ENCODE measurements around the gene LTB. TPM values are rescaled to one million over a fixed set of nuclear protein-coding genes. Genes with fewer than 3 reads are reported as not detected.

Gene LTB
- total and polyA plus RNA-seq, 2 of the 13 experiments (the other 11 are each of a cell fraction or from before 2014, with no cell fraction given) = 0.09 to 0.22 TPM

- TF ChIP-seq RFXAP (CRISPR knock-in tag; IDR thresholded peaks at IDR 0.05; ENCODE audit: borderline replicate concordance) = 0 out of 2 replicates have a peak, but pooled peaks have one; percentile 19
- TF ChIP-seq SOX13 (IDR thresholded peaks at IDR 0.05) = no peak
- TF ChIP-seq SOX13 (CRISPR knock-in tag; conservative IDR thresholded peaks at IDR 0.05 in 1 of 2, IDR thresholded peaks at IDR 0.05 in 1 of 2) = peak in 1 of 2 experiments; percentile 37; a peak in 1 of 4 replicates
- TF ChIP-seq ZNF644 (CRISPR knock-in tag; IDR thresholded peaks at IDR 0.05; ENCODE audit: low read depth) = no peak
- TF ChIP-seq ZSCAN29 (CRISPR knock-in tag; conservative IDR thresholded peaks at IDR 0.05) = 0 out of 2 replicates have a peak, but pooled peaks have one; percentile 21
- TF ChIP-seq HNRNPK (IDR thresholded peaks at IDR 0.05; ENCODE audit: low read depth, low read length, poor library complexity, severe bottlenecking) = peak; percentile 38
- TF ChIP-seq FOXA3 (CRISPR knock-in tag; IDR thresholded peaks at IDR 0.05) = peak; percentile 42; the same call in 1 of the 2 replicates
- TF ChIP-seq ZNF136 (CRISPR knock-in tag; IDR thresholded peaks at IDR 0.05; ENCODE audit: low read depth) = no peak
- TF ChIP-seq ZNF567 (CRISPR knock-in tag; IDR thresholded peaks at IDR 0.05; ENCODE audit: borderline replicate concordance) = peak; percentile 75; the same call in 1 of the 2 replicates
- no peak for TF ChIP-seq DNMT3B (CRISPR knock-in tag; conservative IDR thresholded peaks at IDR 0.05)
- peak; percentile 44; the same call in 1 of the 2 replicates for TF ChIP-seq ZNF430 (CRISPR knock-in tag; IDR thresholded peaks at IDR 0.05)
- TF ChIP-seq ZNF691 (CRISPR knock-in tag; IDR thresholded peaks at IDR 0.05; ENCODE audit: borderline replicate concordance, low read depth) = 0 out of 2 replicates have a peak, but pooled peaks have one; percentile 42
- peak; percentile 92 for TF ChIP-seq KDM3A (CRISPR knock-in tag; IDR thresholded peaks at IDR 0.05; ENCODE audit: low read depth)
- TF ChIP-seq HMG20A (CRISPR knock-in tag; IDR thresholded peaks at IDR 0.05; ENCODE audit: borderline replicate concordance) = 0 out of 2 replicates have a peak, but pooled peaks have one; percentile 12
- no peak for TF ChIP-seq HNF1B (CRISPR knock-in tag; IDR thresholded peaks at IDR 0.05)
- no peak for TF ChIP-seq ATRX (CRISPR knock-in tag; IDR thresholded peaks at IDR 0.05; ENCODE audit: borderline replicate concordance)
- TF ChIP-seq AGO2 (optimal IDR thresholded peaks at IDR 0.05; ENCODE audit: low read depth, low read length) = no peak
- no peak for TF ChIP-seq LBX2 (CRISPR knock-in tag; IDR thresholded peaks at IDR 0.05; ENCODE audit: borderline replicate concordance)
- TF ChIP-seq ZNF558 (CRISPR knock-in tag; IDR thresholded peaks at IDR 0.05; ENCODE audit: borderline replicate concordance) = peak; percentile 43; the same call in 1 of the 2 replicates
- 0 out of 2 replicates have a peak, but pooled peaks have one; percentile 20 for TF ChIP-seq HES4 (CRISPR knock-in tag; IDR thresholded peaks at IDR 0.05; ENCODE audit: borderline replicate concordance)
- TF ChIP-seq CEBPB (IDR thresholded peaks at IDR 0.05; ENCODE audit: borderline replicate concordance, low read depth, low read length) = no peak
- TF ChIP-seq CBFB (CRISPR knock-in tag; IDR thresholded peaks at IDR 0.05) = peak; percentile 68; the same call in 1 of the 2 replicates
- TF ChIP-seq ZNF749 (CRISPR knock-in tag; IDR thresholded peaks at IDR 0.05; ENCODE audit: borderline replicate concordance) = peak; percentile 74; the same call in 1 of the 2 replicates
- 0 out of 2 replicates have a peak, but pooled peaks have one; percentile 55 for TF ChIP-seq ZNF546 (CRISPR knock-in tag; conservative IDR thresholded peaks at IDR 0.05)
- peak; percentile 59; the same call in 1 of the 2 replicates for TF ChIP-seq ZBTB14 (CRISPR knock-in tag; IDR thresholded peaks at IDR 0.05)
Measured at GRCh38 chr6:31580807-31581433, 1.3 kb downstream of the LTB start (continued).
